ENCODE results near the gene PLA2G6.
"Not testable (repeated sequence)": the region's sequence is repeated elsewhere in the genome, so short reads cannot be mapped to it uniquely, and the experiment has no call there.

The PLA2G6 gene

GRCh38 chr22:38167988-38168407, 13.6 kb downstream of the PLA2G6 start:
- H3K9ac ChIP-seq (ENCODE audit: low read depth in 1 of 2, low read length in 2 of 2), result no peak overlapping the region

GRCh38 chr22:38165922-38166593, 15.6 kb downstream of the PLA2G6 start:
- Histone ChIP-seq H3K4me3 (ENCODE audit: low read depth in 1 of 2, low read length in 2 of 2) (no peak overlapping the region), H3K27ac (ENCODE audit: low read depth, low read length) (no peak overlapping the region), H3K27me3 (ENCODE audit: control insufficient read depth in 1 of 2, insufficient read depth in 2 of 2, low read length in 2 of 2) (no peaks in the 10 kb centered on the region), H3K4me1 (ENCODE audit: control insufficient read depth in 1 of 2, insufficient read depth in 2 of 2, low read length in 2 of 2) (peaks cover 27% of the 10 kb centered on the region in 2 donors), H3K9ac (ENCODE audit: low read depth in 1 of 2, low read length in 2 of 2) (no peak overlapping the region), H3K9me3 (ENCODE audit: control insufficient read depth in 1 of 2, low read length in 2 of 2) (no peaks in the 10 kb centered on the region), H3K36me3 (ENCODE audit: control insufficient read depth in 1 of 2, insufficient read depth in 2 of 2, low read length in 2 of 2) (peaks cover 0 to 16% of the 10 kb centered on the region in 2 donors)

More at GRCh38 chr22:38167988-38168407, 13.6 kb downstream of the PLA2G6 start:
- H3K4me3 ChIP-seq (ENCODE audit: low read depth in 1 of 2, low read length in 2 of 2), result no peak overlapping the region
- no peaks in the 10 kb centered on the region for H3K9me3 ChIP-seq (ENCODE audit: control insufficient read depth in 1 of 2, low read length in 2 of 2)
- no peaks in the 10 kb centered on the region for H3K27me3 ChIP-seq (ENCODE audit: control insufficient read depth in 1 of 2, insufficient read depth in 2 of 2, low read length in 2 of 2)
- peaks cover 32 to 34% of the 10 kb centered on the region in 2 donors for H3K4me1 ChIP-seq (ENCODE audit: control insufficient read depth in 1 of 2, insufficient read depth in 2 of 2, low read length in 2 of 2)
- H3K27ac ChIP-seq (ENCODE audit: low read depth, low read length), result no peak overlapping the region
- peaks cover 0 to 16% of the 10 kb centered on the region in 2 donors for H3K36me3 ChIP-seq (ENCODE audit: control insufficient read depth in 1 of 2, insufficient read depth in 2 of 2, low read length in 2 of 2)

- peak overlapping the region in 1 of 2 donors; percentile 16 for H3K9ac ChIP-seq (ENCODE audit: low read depth in 1 of 2, low read length in 2 of 2)
- H3K27me3 ChIP-seq (ENCODE audit: control insufficient read depth in 1 of 2, insufficient read depth in 2 of 2, low read length in 2 of 2), result no peaks in the 10 kb centered on the region
- no peak overlapping the region for H3K4me3 ChIP-seq (ENCODE audit: low read depth in 1 of 2, low read length in 2 of 2)
- no peaks in the 10 kb centered on the region for H3K9me3 ChIP-seq (ENCODE audit: control insufficient read depth in 1 of 2, low read length in 2 of 2)
- H3K36me3 ChIP-seq (ENCODE audit: control insufficient read depth in 1 of 2, insufficient read depth in 2 of 2, low read length in 2 of 2), result peaks cover 0 to 16% of the 10 kb centered on the region in 2 donors
- peaks cover 27% of the 10 kb centered on the region in 2 donors for H3K4me1 ChIP-seq (ENCODE audit: control insufficient read depth in 1 of 2, insufficient read depth in 2 of 2, low read length in 2 of 2)
- no peak overlapping the region for H3K27ac ChIP-seq (ENCODE audit: low read depth, low read length)
These were observed 17.1 kb downstream of the PLA2G6 start for GRCh38 chr22:38164551-38164918.

- H3K9ac ChIP-seq (ENCODE audit: low read depth in 1 of 2, low read length in 2 of 2), result peak overlapping the region in 1 of 2 donors; percentile 16
- H3K27ac ChIP-seq (ENCODE audit: low read depth, low read length), result no peak overlapping the region
- H3K4me1 ChIP-seq (ENCODE audit: control insufficient read depth in 1 of 2, insufficient read depth in 2 of 2, low read length in 2 of 2), result peaks cover 27% of the 10 kb centered on the region in 2 donors
These were observed 17.6 kb downstream of the PLA2G6 start for GRCh38 chr22:38163844-38164550.

GRCh38 chr22:38162881-38163843, 18.5 kb downstream of the PLA2G6 start:
- Histone ChIP-seq H3K9me3 (ENCODE audit: control insufficient read depth in 1 of 2, low read length in 2 of 2) (no peaks in the 10 kb centered on the region), H3K9ac (ENCODE audit: low read depth in 1 of 2, low read length in 2 of 2) (no peak overlapping the region), H3K4me3 (ENCODE audit: low read depth in 1 of 2, low read length in 2 of 2) (no peak overlapping the region), H3K4me1 (ENCODE audit: control insufficient read depth in 1 of 2, insufficient read depth in 2 of 2, low read length in 2 of 2) (peaks cover 27% of the 10 kb centered on the region in 2 donors), H3K27ac (ENCODE audit: low read depth, low read length) (peak overlapping the region; percentile 36), H3K36me3 (ENCODE audit: control insufficient read depth in 1 of 2, insufficient read depth in 2 of 2, low read length in 2 of 2) (peaks cover 0 to 8% of the 10 kb centered on the region in 2 donors), H3K27me3 (ENCODE audit: control insufficient read depth in 1 of 2, insufficient read depth in 2 of 2, low read length in 2 of 2) (no peaks in the 10 kb centered on the region)

More at GRCh38 chr22:38163844-38164550, 17.6 kb downstream of the PLA2G6 start:
- Histone ChIP-seq H3K27me3 (ENCODE audit: control insufficient read depth in 1 of 2, insufficient read depth in 2 of 2, low read length in 2 of 2) (no peaks in the 10 kb centered on the region), H3K9me3 (ENCODE audit: control insufficient read depth in 1 of 2, low read length in 2 of 2) (no peaks in the 10 kb centered on the region), H3K36me3 (ENCODE audit: control insufficient read depth in 1 of 2, insufficient read depth in 2 of 2, low read length in 2 of 2) (peaks cover 0 to 14% of the 10 kb centered on the region in 2 donors), H3K4me3 (ENCODE audit: low read depth in 1 of 2, low read length in 2 of 2) (no peak overlapping the region)

GRCh38 chr22:38155703-38156102, 25.9 kb downstream of the PLA2G6 start:
- Histone ChIP-seq H3K27ac (ENCODE audit: low read depth, low read length) (no peak overlapping the region), H3K4me1 (ENCODE audit: control insufficient read depth in 1 of 2, insufficient read depth in 2 of 2, low read length in 2 of 2) (peaks cover 7 to 9% of the 10 kb centered on the region in 2 donors), H3K9ac (ENCODE audit: low read depth in 1 of 2, low read length in 2 of 2) (no peak overlapping the region), H3K4me3 (ENCODE audit: low read depth in 1 of 2, low read length in 2 of 2) (no peak overlapping the region), H3K9me3 (ENCODE audit: control insufficient read depth in 1 of 2, low read length in 2 of 2) (no peaks in the 10 kb centered on the region), H3K27me3 (ENCODE audit: control insufficient read depth in 1 of 2, insufficient read depth in 2 of 2, low read length in 2 of 2) (no peaks in the 10 kb centered on the region), H3K36me3 (ENCODE audit: control insufficient read depth in 1 of 2, insufficient read depth in 2 of 2, low read length in 2 of 2) (no peaks in the 10 kb centered on the region)

GRCh38 chr22:38154563-38154915, 27.1 kb downstream of the PLA2G6 start:
- H3K4me3 ChIP-seq (ENCODE audit: low read depth in 1 of 2, low read length in 2 of 2); H3K36me3 ChIP-seq (ENCODE audit: control insufficient read depth in 1 of 2, insufficient read depth in 2 of 2, low read length in 2 of 2); H3K27ac ChIP-seq (ENCODE audit: low read depth, low read length); H3K4me1 ChIP-seq (ENCODE audit: control insufficient read depth in 1 of 2, insufficient read depth in 2 of 2, low read length in 2 of 2); H3K27me3 ChIP-seq (ENCODE audit: control insufficient read depth in 1 of 2, insufficient read depth in 2 of 2, low read length in 2 of 2); H3K9me3 ChIP-seq (ENCODE audit: control insufficient read depth in 1 of 2, low read length in 2 of 2): not testable (repeated sequence)
- H3K9ac ChIP-seq (ENCODE audit: low read depth in 1 of 2, low read length in 2 of 2), result peak overlapping the region in 1 of 2 donors; percentile 27

GRCh38 chr22:38153821-38154562, 27.6 kb downstream of the PLA2G6 start:
- H3K4me3 ChIP-seq (ENCODE audit: low read depth in 1 of 2, low read length in 2 of 2), result no peak overlapping the region
- no peaks in the 10 kb centered on the region for H3K9me3 ChIP-seq (ENCODE audit: control insufficient read depth in 1 of 2, low read length in 2 of 2)
- H3K36me3 ChIP-seq (ENCODE audit: control insufficient read depth in 1 of 2, insufficient read depth in 2 of 2, low read length in 2 of 2), result no peaks in the 10 kb centered on the region
- peak overlapping the region; percentile 51 for H3K27ac ChIP-seq (ENCODE audit: low read depth, low read length)
- H3K9ac ChIP-seq (ENCODE audit: low read depth in 1 of 2, low read length in 2 of 2), result peak overlapping the region in 1 of 2 donors; percentile 27
- H3K4me1 ChIP-seq (ENCODE audit: control insufficient read depth in 1 of 2, insufficient read depth in 2 of 2, low read length in 2 of 2), result peaks cover 7 to 9% of the 10 kb centered on the region in 2 donors
- no peaks in the 10 kb centered on the region for H3K27me3 ChIP-seq (ENCODE audit: control insufficient read depth in 1 of 2, insufficient read depth in 2 of 2, low read length in 2 of 2)

- Histone ChIP-seq H3K4me3 (ENCODE audit: low read depth in 1 of 2, low read length in 2 of 2) (no peak overlapping the region), H3K27me3 (ENCODE audit: control insufficient read depth in 1 of 2, insufficient read depth in 2 of 2, low read length in 2 of 2) (no peaks in the 10 kb centered on the region), H3K36me3 (ENCODE audit: control insufficient read depth in 1 of 2, insufficient read depth in 2 of 2, low read length in 2 of 2) (no peaks in the 10 kb centered on the region), H3K27ac (ENCODE audit: low read depth, low read length) (no peak overlapping the region), H3K9ac (ENCODE audit: low read depth in 1 of 2, low read length in 2 of 2) (no peak overlapping the region), H3K4me1 (ENCODE audit: control insufficient read depth in 1 of 2, insufficient read depth in 2 of 2, low read length in 2 of 2) (peaks cover 7 to 21% of the 10 kb centered on the region in 2 donors), H3K9me3 (ENCODE audit: control insufficient read depth in 1 of 2, low read length in 2 of 2) (no peaks in the 10 kb centered on the region)
These were observed 30.5 kb downstream of the PLA2G6 start for GRCh38 chr22:38151126-38151500.

Data from duodenal mucosa (tissue), 2 donors.